K562 (cell line): ENCODE data around the gene SNUPN. TPM values are rescaled to one million over a fixed set of nuclear protein-coding genes. Genes with fewer than 3 reads are reported as not detected.
A peak's percentile ranks its signal among the peaks of the same experiment; 100 is the strongest.

Experiments used
- ARHGAP35 ChIP-seq: fragments of 450-650 bp; IDR thresholded peaks from 2 replicates; pipeline ENCODE4 v1.6.1; 2018; ENCODE audit not compliant: partially characterized antibody
- BRCA1 ChIP-seq, 2 experiments: fragments of 450-650 bp in 1 of 2; sonication (generic) in 1 of 2; formaldehyde crosslinking in 1 of 2; IDR thresholded peaks; 2 replicates each; pipeline versions ENCODE4 v1.5.0 to v1.6.1; 2017 to 2020; ENCODE audit warnings: mild to moderate bottlenecking in 1 of 2, missing genetic modification reagents in 1 of 2
- DDX20 ChIP-seq: fragments of 450-650 bp; IDR thresholded peaks from 2 replicates; pipeline ENCODE4 v1.6.1; 2016; ENCODE audit warnings: missing genetic modification characterization, low read depth, mild to moderate bottlenecking, missing compliant biosample characterization, moderate library complexity
- ETS1 ChIP-seq: conservative IDR thresholded peaks from 2 replicates; pipeline ENCODE4 v1.6.1; 2011; ENCODE audit warnings: low read depth, mild to moderate bottlenecking, low read length; ENCODE audit not compliant: control insufficient read depth
- FOS ChIP-seq: IDR thresholded peaks from 3 replicates; pipeline ENCODE4 v1.6.1; 2011; ENCODE audit not compliant: insufficient read length; ENCODE audit errors: extremely low read depth
- GATA2 ChIP-seq: sonication (generic); formaldehyde crosslinking; IDR thresholded peaks from 2 replicates; pipeline ENCODE4 v1.4.0; 2020; ENCODE audit warnings: mild to moderate bottlenecking, missing genetic modification reagents
- HIVEP1 ChIP-seq: fragments of 250-450 bp; sonication (Bioruptor Pico); IDR thresholded peaks from 2 replicates; pipeline ENCODE4 v1.4.0; 2020; ENCODE audit warnings: mild to moderate bottlenecking
- KAT7 ChIP-seq: sonication (generic); formaldehyde crosslinking; IDR thresholded peaks from 2 replicates; pipeline ENCODE4 v1.8.0; 2022; ENCODE audit warnings: missing genetic modification reagents, mild to moderate bottlenecking, borderline replicate concordance
- MEF2D ChIP-seq: conservative IDR thresholded peaks from 2 replicates; pipeline ENCODE4 v1.6.1; 2016; ENCODE audit warnings: low read depth, missing genetic modification characterization, missing compliant biosample characterization
- POLR2G ChIP-seq: fragments of 200-400 bp; formaldehyde crosslinking; IDR thresholded peaks from 2 replicates; pipeline ENCODE4 v1.6.1; 2017; ENCODE audit warnings: low read depth, mild to moderate bottlenecking, antibody characterized with exemption, low read length, moderate library complexity
- RB1 ChIP-seq: fragments of 450-650 bp; IDR thresholded peaks from 2 replicates; pipeline ENCODE4 v1.6.1; 2017; ENCODE audit warnings: low read depth, mild to moderate bottlenecking
- RBM14 ChIP-seq: fragments of 200-400 bp; formaldehyde crosslinking; IDR thresholded peaks from 2 replicates; pipeline ENCODE4 v1.6.1; 2018; ENCODE audit warnings: low read depth, mild to moderate bottlenecking, low read length, moderate library complexity, borderline replicate concordance; ENCODE audit not compliant: insufficient read depth
- SIN3A ChIP-seq, 2 experiments: fragments of 150-350 bp in 1 of 2; IDR thresholded peaks; 2 replicates each; pipeline ENCODE4 v1.6.1; 2011 to 2016; ENCODE audit warnings: borderline replicate concordance in 2 of 2, low read depth in 2 of 2, low read length in 2 of 2, mild to moderate bottlenecking in 2 of 2, moderate library complexity in 2 of 2; ENCODE audit not compliant: control insufficient read depth in 1 of 2
- TAF7 ChIP-seq: fragments of 450-650 bp; IDR thresholded peaks from 2 replicates; pipeline ENCODE4 v1.6.1; 2016; ENCODE audit warnings: missing genetic modification characterization, missing compliant biosample characterization
- U2AF2 ChIP-seq: fragments of 200-400 bp; formaldehyde crosslinking; optimal IDR thresholded peaks from 2 replicates; pipeline ENCODE3; 2017; ENCODE audit warnings: low read depth, mild to moderate bottlenecking, low read length
- ZBTB49 ChIP-seq: sonication (generic); formaldehyde crosslinking; IDR thresholded peaks from 2 replicates; pipeline ENCODE4 v1.8.0; 2022; ENCODE audit warnings: missing genetic modification reagents, mild to moderate bottlenecking, borderline replicate concordance
- ZNF12 ChIP-seq: sonication (generic); formaldehyde crosslinking; IDR thresholded peaks from 2 replicates; pipeline ENCODE4 v1.4.0; 2020; ENCODE audit warnings: mild to moderate bottlenecking, missing genetic modification reagents
- ZNF354B ChIP-seq: fragments of 250-450 bp; sonication (Bioruptor Pico); IDR thresholded peaks from 2 replicates; pipeline ENCODE4 v1.4.0; 2020
- ZNF589 ChIP-seq: fragments of 200-800 bp; sonication (Bioruptor generic); IDR thresholded peaks from 2 replicates; pipeline ENCODE4 v1.6.1; 2016; ENCODE audit warnings: low read depth, missing genetic modification characterization, missing compliant biosample characterization
- polyA plus RNA-seq, 8 experiments: library from polyadenylated mRNA; depleted of rRNA in 4 of 8; stranded (reverse) in 5 of 8; unstranded in 3 of 8; fragments of >200 nt; fragmentation: Nextera tagmentation in 2 of 8; fragmentation: Illumina TruSeq in 1 of 8; extraction: Ambion mirVana in 2 of 8; extraction: Trizol in 1 of 8; gene quantifications; 2 replicates each; pipeline versions ENCODE4 v1.2.1 to v1.2.3, GENCODE V29; 2011 to 2014; ENCODE audit warnings: inconsistent platforms in 1 of 8, missing spikeins in 1 of 8
- total RNA-seq, 7 experiments: library from RNA; depleted of rRNA in 6 of 7; stranded (reverse); fragments of >200 nt in 6 of 7; fragmentation: Illumina TruSeq in 2 of 7; extraction: Trizol in 2 of 7; gene quantifications; 2 replicates each; pipeline versions ENCODE4 v1.2.1 to v1.2.3, GENCODE V29; 2011 to 2021; ENCODE audit warnings: low replicate concordance in 1 of 7
- TF ChIP-seq, protein P1 (sequence below), 2 experiments: IDR thresholded peaks in 1 of 2; conservative IDR thresholded peaks in 1 of 2; 2 replicates each; pipeline ENCODE4 v1.6.1; 2016; ENCODE audit warnings: low read depth in 2 of 2, mild to moderate bottlenecking in 1 of 2, missing compliant biosample characterization in 1 of 2, missing genetic modification characterization in 1 of 2, moderate library complexity in 1 of 2

Gene SNUPN
- total and polyA plus RNA-seq, 9 of the 15 experiments (the other 6 are each of a cell fraction or from before 2014, with no cell fraction given), result 32.2 to 78.3 (median 40.0) TPM

DNA sequence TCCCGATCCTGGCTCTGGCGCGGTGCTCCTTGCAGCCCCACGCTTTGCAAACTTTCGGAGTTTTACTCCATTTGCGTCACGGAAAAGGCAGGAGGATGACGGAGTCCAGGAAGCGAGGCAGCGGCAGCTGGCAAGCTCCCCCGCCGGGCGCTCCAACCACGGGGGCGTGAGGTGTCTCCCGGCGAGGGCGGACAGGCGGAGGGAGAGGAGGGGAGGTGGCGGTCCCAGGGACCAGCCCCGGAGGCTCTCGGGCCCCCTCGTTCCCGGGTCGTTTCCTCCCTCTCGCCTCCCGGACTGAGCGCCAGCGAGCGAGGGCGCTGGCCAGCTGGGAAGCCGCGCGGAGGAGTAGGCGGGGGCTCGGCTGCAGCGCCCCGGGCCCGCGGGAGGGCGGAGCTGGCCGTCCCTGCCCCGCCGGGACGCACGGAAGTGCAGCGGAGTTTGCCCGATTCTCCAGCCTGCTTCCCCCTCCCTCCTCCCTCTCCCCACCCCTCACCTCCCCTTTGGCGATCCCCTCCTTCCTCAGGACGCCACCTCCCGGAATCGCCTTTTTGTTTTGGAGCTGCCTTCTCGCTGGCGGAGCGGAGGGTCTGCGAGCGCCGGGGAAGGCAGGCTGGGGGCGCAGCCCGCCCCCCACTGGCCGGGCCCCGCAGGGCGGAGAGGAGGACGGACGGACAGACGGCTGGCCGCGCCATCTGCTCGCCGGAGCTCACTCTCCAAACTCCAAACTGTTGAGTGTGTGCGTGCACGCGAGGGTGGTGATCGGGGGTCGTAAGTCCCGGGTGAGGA, 22.0 kb upstream of the SNUPN start, which contains the start of gene SNX33 (continued):
- TF ChIP-seq, protein P1, sequence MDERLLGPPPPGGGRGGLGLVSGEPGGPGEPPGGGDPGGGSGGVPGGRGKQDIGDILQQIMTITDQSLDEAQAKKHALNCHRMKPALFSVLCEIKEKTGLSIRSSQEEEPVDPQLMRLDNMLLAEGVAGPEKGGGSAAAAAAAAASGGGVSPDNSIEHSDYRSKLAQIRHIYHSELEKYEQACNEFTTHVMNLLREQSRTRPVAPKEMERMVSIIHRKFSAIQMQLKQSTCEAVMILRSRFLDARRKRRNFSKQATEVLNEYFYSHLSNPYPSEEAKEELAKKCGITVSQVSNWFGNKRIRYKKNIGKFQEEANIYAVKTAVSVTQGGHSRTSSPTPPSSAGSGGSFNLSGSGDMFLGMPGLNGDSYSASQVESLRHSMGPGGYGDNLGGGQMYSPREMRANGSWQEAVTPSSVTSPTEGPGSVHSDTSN (CRISPR knock-in tag; IDR thresholded peaks at IDR 0.05; ENCODE audit: low read depth), result no peak
- TF ChIP-seq, protein P1 (tag; conservative IDR thresholded peaks at IDR 0.05; ENCODE audit: low read depth), result no peak
- 0 out of 2 replicates have a peak, but pooled peaks have one; percentile 19 for TF ChIP-seq TAF7 (tag)
- no peak for TF ChIP-seq MEF2D (tag)
- no peak for TF ChIP-seq ZNF12 (CRISPR knock-in tag)
- TF ChIP-seq BRCA1 (IDR thresholded peaks at IDR 0.05), result no peak
- no peak for TF ChIP-seq BRCA1 (CRISPR knock-in tag; IDR thresholded peaks at IDR 0.05)
- no peak for TF ChIP-seq ZNF589 (CRISPR knock-in tag)
- no peak for TF ChIP-seq FOS
- no peak; the same call in 1 of the 2 replicates for TF ChIP-seq ETS1
- TF ChIP-seq POLR2G, result peak; percentile 85
- no peak for TF ChIP-seq U2AF2
- TF ChIP-seq HIVEP1 (CRISPR knock-in tag), result no peak
- TF ChIP-seq ZBTB49 (CRISPR knock-in tag), result no peak
- no peak for TF ChIP-seq RBM14
- TF ChIP-seq SIN3A (IDR thresholded peaks at IDR 0.05; ENCODE audit: borderline replicate concordance in 2 of 2, control insufficient read depth in 1 of 2, low read depth in 2 of 2, low read length in 2 of 2), result peak in 1 of 2 experiments; percentile 42; a peak in 1 of 4 replicates
- peak; percentile 28; the same call in 1 of the 2 replicates for TF ChIP-seq RB1
- no peak for TF ChIP-seq DDX20 (tag)
- TF ChIP-seq KAT7 (CRISPR knock-in tag), result peak; percentile 65; the same call in 1 of the 2 replicates
- TF ChIP-seq GATA2 (CRISPR knock-in tag), result no peak
- TF ChIP-seq ARHGAP35, result no peak
- TF ChIP-seq ZNF354B, result no peak
